ENCODE results near the gene C7orf25.

C7orf25 gene

GRCh38 chr7:42914009-42914408, 2.1 kb upstream of the C7orf25 start:
- ChIA-PET POLR2A (interaction anchor here (1.6 kb wide), 2 partner anchors 18 to 25 kb away, joined by 3 to 4 read pairs; partner anchors contain the start of genes MRPL32 and PSMA2), CTCF (interaction anchor here (0.8 kb wide), 1 partner anchor 195 kb away, joined by 3 read pairs; no protein-coding TSS in a partner anchor)

GRCh38 chr7:42913591-42913990, 1.7 kb upstream of the C7orf25 start:
- no peak for TF ChIP-seq NFRKB (IDR thresholded peaks at IDR 0.05)
- no peak for TF ChIP-seq ZNF384 (IDR thresholded peaks at IDR 0.05)
- TF ChIP-seq BHLHE40 (IDR thresholded peaks at IDR 0.05; ENCODE audit: borderline replicate concordance) = no peak
- TF ChIP-seq L3MBTL2 (conservative IDR thresholded peaks at IDR 0.05) = no peak
- no peak for TF ChIP-seq PKNOX1 (IDR thresholded peaks at IDR 0.05)
- TF ChIP-seq FOXM1 (IDR thresholded peaks at IDR 0.05; ENCODE audit: borderline replicate concordance) = no peak
- TF ChIP-seq HDGF (IDR thresholded peaks at IDR 0.05; ENCODE audit: borderline replicate concordance) = no peak
- no peak for TF ChIP-seq FOXA1 (IDR thresholded peaks at IDR 0.05)
- no peak for TF ChIP-seq CTBP1 (IDR thresholded peaks at IDR 0.05; ENCODE audit: borderline replicate concordance)
- no peak for TF ChIP-seq TARDBP (IDR thresholded peaks at IDR 0.05)
- no peak for TF ChIP-seq SP1 (IDR thresholded peaks at IDR 0.05)
- no peak for TF ChIP-seq ELF4 (IDR thresholded peaks at IDR 0.05)
- TF ChIP-seq ARNT (IDR thresholded peaks at IDR 0.05) = no peak
- ChIA-PET CTCF (no interaction called here), POLR2A (interaction anchor here (1.6 kb wide), 1 partner anchor 25 kb away, joined by 4 read pairs; no protein-coding TSS in a partner anchor)
- DNase-seq (ENCODE audit: extremely low spot score) = no peak

More at GRCh38 chr7:42914009-42914408, 2.1 kb upstream of the C7orf25 start:
- no peak for DNase-seq (ENCODE audit: extremely low spot score)
- TF ChIP-seq FOXM1 (IDR thresholded peaks at IDR 0.05; ENCODE audit: borderline replicate concordance) (no peak), NFRKB (IDR thresholded peaks at IDR 0.05) (no peak), BHLHE40 (IDR thresholded peaks at IDR 0.05; ENCODE audit: borderline replicate concordance) (no peak), ZNF384 (IDR thresholded peaks at IDR 0.05) (no peak), L3MBTL2 (conservative IDR thresholded peaks at IDR 0.05) (no peak), LEF1 (IDR thresholded peaks at IDR 0.05; ENCODE audit: borderline replicate concordance) (no peak), TARDBP (IDR thresholded peaks at IDR 0.05) (no peak), SP1 (IDR thresholded peaks at IDR 0.05) (no peak), PKNOX1 (IDR thresholded peaks at IDR 0.05) (no peak), ARNT (IDR thresholded peaks at IDR 0.05) (no peak), FOXK2 (IDR thresholded peaks at IDR 0.05) (no peak)

- TF ChIP-seq CTBP1 (IDR thresholded peaks at IDR 0.05; ENCODE audit: borderline replicate concordance) = no peak
- no peak for TF ChIP-seq HDGF (IDR thresholded peaks at IDR 0.05; ENCODE audit: borderline replicate concordance)
- no peak for TF ChIP-seq BHLHE40 (IDR thresholded peaks at IDR 0.05; ENCODE audit: borderline replicate concordance)
- no peak for TF ChIP-seq L3MBTL2 (conservative IDR thresholded peaks at IDR 0.05)
- no peak for TF ChIP-seq NFRKB (IDR thresholded peaks at IDR 0.05)
- no peak for TF ChIP-seq ZNF384 (IDR thresholded peaks at IDR 0.05)
- no peak for TF ChIP-seq FOXA1 (IDR thresholded peaks at IDR 0.05)
- TF ChIP-seq SUZ12 (IDR thresholded peaks at IDR 0.05) = no peak
- TF ChIP-seq TARDBP (IDR thresholded peaks at IDR 0.05) = no peak
- TF ChIP-seq ELF4 (IDR thresholded peaks at IDR 0.05) = no peak
- no peak for TF ChIP-seq FOXK2 (IDR thresholded peaks at IDR 0.05)
- no peak for TF ChIP-seq FOXM1 (IDR thresholded peaks at IDR 0.05; ENCODE audit: borderline replicate concordance)
- no peak for TF ChIP-seq LEF1 (IDR thresholded peaks at IDR 0.05; ENCODE audit: borderline replicate concordance)
- no peak for TF ChIP-seq ARNT (IDR thresholded peaks at IDR 0.05)
- TF ChIP-seq PKNOX1 (IDR thresholded peaks at IDR 0.05) = no peak
- TF ChIP-seq SP1 (IDR thresholded peaks at IDR 0.05) = no peak
- POLR2A ChIA-PET = interaction anchor here (1.1 to 2.2 kb wide), 2 partner anchors 10 to 22 kb away, joined by 3 to 7 read pairs; partner anchors contain the start of genes MRPL32 and PSMA2
- CTCF ChIA-PET = no interaction called here
- DNase-seq (ENCODE audit: extremely low spot score) = no peak
Measured at GRCh38 chr7:42910306-42910705, 1.6 kb downstream of the C7orf25 start.

- CTCF ChIA-PET = no interaction called here
- POLR2A ChIA-PET = no interaction called here
- no peak for TF ChIP-seq LEF1 (IDR thresholded peaks at IDR 0.05; ENCODE audit: borderline replicate concordance)
- no peak for TF ChIP-seq NFRKB (IDR thresholded peaks at IDR 0.05)
- TF ChIP-seq PKNOX1 (IDR thresholded peaks at IDR 0.05) = no peak
- no peak for TF ChIP-seq TARDBP (IDR thresholded peaks at IDR 0.05)
- no peak for DNase-seq (ENCODE audit: extremely low spot score)
Measured at GRCh38 chr7:42907316-42907715, 4.6 kb downstream of the C7orf25 start.

- TF ChIP-seq HDGF (IDR thresholded peaks at IDR 0.05; ENCODE audit: borderline replicate concordance) (no peak), LEF1 (IDR thresholded peaks at IDR 0.05; ENCODE audit: borderline replicate concordance) (no peak), L3MBTL2 (conservative IDR thresholded peaks at IDR 0.05) (no peak), FOXM1 (IDR thresholded peaks at IDR 0.05; ENCODE audit: borderline replicate concordance) (no peak), NFRKB (IDR thresholded peaks at IDR 0.05) (no peak), FOXK2 (IDR thresholded peaks at IDR 0.05) (no peak), ARNT (IDR thresholded peaks at IDR 0.05) (no peak), FOXA1 (IDR thresholded peaks at IDR 0.05) (no peak), ZNF384 (IDR thresholded peaks at IDR 0.05) (no peak), SP1 (IDR thresholded peaks at IDR 0.05) (no peak), TARDBP (IDR thresholded peaks at IDR 0.05) (no peak)
- POLR2A ChIA-PET = interaction anchor here (1.2 kb wide), 1 partner anchor 27 kb away, joined by 3 read pairs; the partner anchor contains the start of gene MRPL32
- DNase-seq (ENCODE audit: extremely low spot score) = no peak
- CTCF ChIA-PET = no interaction called here
Measured at GRCh38 chr7:42906181-42906580, 5.7 kb downstream of the C7orf25 start.

- DNase-seq (ENCODE audit: extremely low spot score) = no peak
- CTCF ChIA-PET = no interaction called here
- POLR2A ChIA-PET = no interaction called here
- no peak for TF ChIP-seq BHLHE40 (IDR thresholded peaks at IDR 0.05; ENCODE audit: borderline replicate concordance)
- TF ChIP-seq ELF4 (IDR thresholded peaks at IDR 0.05) = no peak
- TF ChIP-seq HDGF (IDR thresholded peaks at IDR 0.05; ENCODE audit: borderline replicate concordance) = no peak
- no peak for TF ChIP-seq NFRKB (IDR thresholded peaks at IDR 0.05)
- TF ChIP-seq TARDBP (IDR thresholded peaks at IDR 0.05) = no peak
- no peak for TF ChIP-seq FOXK2 (IDR thresholded peaks at IDR 0.05)
- TF ChIP-seq FOXA1 (IDR thresholded peaks at IDR 0.05) = no peak
- TF ChIP-seq L3MBTL2 (conservative IDR thresholded peaks at IDR 0.05) = no peak
- no peak for TF ChIP-seq SP1 (IDR thresholded peaks at IDR 0.05)
Measured at GRCh38 chr7:42902331-42902730, 9.5 kb downstream of the C7orf25 start.

Measured in HEK293T (cell line).